Breast epithelium (tissue), 4 donors: Measurements from ENCODE around the gene FDX2. TPM values are rescaled to one million over a fixed set of nuclear protein-coding genes. Genes with fewer than 3 reads are reported as not detected.

Experiments
- DNase-seq, 2 donors: peaks; one replicate each; pipeline ENCODE4 v3.0.0-alpha.2; 2019; ENCODE audit warnings: low spot score in 2 of 2
- H3K27ac ChIP-seq, 2 donors: fragments of 200-600 bp; sonication (generic) in 1 of 2; one replicate each; pipeline ENCODE4 v1.5.1; 2016 to 2019; ENCODE audit warnings: mild to moderate bottlenecking in 1 of 2
- H3K27me3 ChIP-seq, 2 donors: fragments of 200-600 bp; sonication (generic) in 1 of 2; one replicate each; pipeline versions ENCODE4 v1.5.1 to v1.6.0; 2017 to 2019; ENCODE audit warnings: control low read depth in 1 of 2, mild to moderate bottlenecking in 1 of 2
- H3K36me3 ChIP-seq: fragments of 200-600 bp; one replicate; pipeline ENCODE4 v1.5.1; 2019
- H3K4me1 ChIP-seq, 2 donors: fragments of 200-600 bp; sonication (generic); one replicate each; pipeline ENCODE4 v1.5.1; 2016 to 2019; ENCODE audit warnings: control low read depth in 1 of 2
- H3K4me3 ChIP-seq, 3 donors: fragments of 200-600 bp; sonication (generic); 1 replicate in 2 of 3; 2 replicates in 1 of 3; pipeline ENCODE4 v1.5.1; 2016 to 2019; ENCODE audit warnings: mild to moderate bottlenecking in 3 of 3, moderate library complexity in 2 of 3
- H3K9me3 ChIP-seq, 2 donors: fragments of 200-600 bp; sonication (generic) in 1 of 2; one replicate each; pipeline ENCODE4 v1.5.1; 2016 to 2019; ENCODE audit warnings: control low read depth in 1 of 2
- POLR2A ChIP-seq: fragments of 450-650 bp; IDR thresholded peaks from one replicate; pipeline ENCODE4 v1.6.1; 2016; ENCODE audit warnings: antibody characterized with exemption, mild to moderate bottlenecking, moderate library complexity
- POLR2AphosphoS5 ChIP-seq, 3 donors: sonication (generic); formaldehyde crosslinking; IDR thresholded peaks; one replicate each; pipeline ENCODE4 v1.6.1; 2017; ENCODE audit warnings: antibody characterized with exemption in 3 of 3
- intact Hi-C: fragments of 100-400 bp; cut with DNase I; formaldehyde crosslinking; loops from one replicate; pipeline ENCODE4 v1.15.1; 2023; ENCODE audit warnings: low total_unique reads
- total RNA-seq, 3 donors: library from RNA; depleted of rRNA; stranded (reverse); fragments of >200 nt; gene quantifications; one replicate each; pipeline ENCODE4 v1.1.0, GENCODE V29; 2016
- TF ChIP-seq, protein P1 (sequence below), 3 donors: fragments of 450-650 bp; IDR thresholded peaks; one replicate each; pipeline ENCODE4 v1.5.1; 2016 to 2017; ENCODE audit warnings: antibody characterized with exemption in 3 of 3, mild to moderate bottlenecking in 3 of 3, moderate library complexity in 3 of 3

FDX2 gene
- total RNA-seq, 3 donors from 2014 or later, result 14.7 to 19.9 (median 15.7) TPM

DNA sequence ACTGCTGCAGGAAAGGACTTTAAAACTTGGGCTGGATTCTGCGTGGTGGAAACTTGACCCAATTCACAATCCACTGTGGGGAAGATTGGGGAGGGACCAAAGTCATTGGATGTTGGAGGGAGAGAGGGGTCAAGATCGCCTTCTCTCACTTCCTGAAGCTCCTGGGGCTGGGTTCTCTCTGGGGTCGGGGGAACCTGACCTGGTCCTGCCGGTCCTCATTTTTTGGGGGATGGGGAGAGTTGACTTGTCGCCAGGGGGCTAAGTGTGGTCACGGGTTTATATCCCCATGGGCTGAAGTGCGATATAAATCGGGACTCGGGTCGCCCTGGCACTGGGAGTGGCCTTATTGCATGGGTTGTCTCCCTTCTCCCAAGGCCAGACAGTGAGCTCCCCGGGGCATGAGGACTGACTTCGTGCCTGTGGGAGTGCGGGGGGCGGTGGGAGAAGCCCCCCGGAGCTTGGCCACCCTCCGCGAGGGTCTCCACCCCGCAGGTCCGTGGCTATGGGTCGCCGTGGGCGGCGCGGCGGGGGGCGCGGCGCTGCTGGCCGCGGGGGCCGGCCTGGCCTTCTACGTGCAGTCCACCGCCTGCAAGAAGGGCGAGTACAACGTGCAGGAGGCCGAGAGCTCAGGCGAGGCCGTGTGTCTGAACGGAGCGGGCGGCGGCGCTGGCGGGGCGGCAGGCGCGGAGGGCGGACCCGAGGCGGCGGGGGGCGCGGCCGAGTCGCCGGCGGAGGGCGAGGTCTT is 19.8 kb downstream of the FDX2 start:
- intact Hi-C loops, result no loop called here
- peaks cover 17 to 54% of the 10 kb centered on the region in 2 donors for H3K27me3 ChIP-seq
- no peak for DNase-seq
- no peaks in the 10 kb centered on the region for H3K9me3 ChIP-seq
- peaks cover 11 to 23% of the 10 kb centered on the region in 2 donors for H3K4me1 ChIP-seq
- TF ChIP-seq, protein P1, sequence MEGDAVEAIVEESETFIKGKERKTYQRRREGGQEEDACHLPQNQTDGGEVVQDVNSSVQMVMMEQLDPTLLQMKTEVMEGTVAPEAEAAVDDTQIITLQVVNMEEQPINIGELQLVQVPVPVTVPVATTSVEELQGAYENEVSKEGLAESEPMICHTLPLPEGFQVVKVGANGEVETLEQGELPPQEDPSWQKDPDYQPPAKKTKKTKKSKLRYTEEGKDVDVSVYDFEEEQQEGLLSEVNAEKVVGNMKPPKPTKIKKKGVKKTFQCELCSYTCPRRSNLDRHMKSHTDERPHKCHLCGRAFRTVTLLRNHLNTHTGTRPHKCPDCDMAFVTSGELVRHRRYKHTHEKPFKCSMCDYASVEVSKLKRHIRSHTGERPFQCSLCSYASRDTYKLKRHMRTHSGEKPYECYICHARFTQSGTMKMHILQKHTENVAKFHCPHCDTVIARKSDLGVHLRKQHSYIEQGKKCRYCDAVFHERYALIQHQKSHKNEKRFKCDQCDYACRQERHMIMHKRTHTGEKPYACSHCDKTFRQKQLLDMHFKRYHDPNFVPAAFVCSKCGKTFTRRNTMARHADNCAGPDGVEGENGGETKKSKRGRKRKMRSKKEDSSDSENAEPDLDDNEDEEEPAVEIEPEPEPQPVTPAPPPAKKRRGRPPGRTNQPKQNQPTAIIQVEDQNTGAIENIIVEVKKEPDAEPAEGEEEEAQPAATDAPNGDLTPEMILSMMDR (IDR thresholded peaks at IDR 0.05), result no peak
- TF ChIP-seq POLR2A (no peak), POLR2AphosphoS5 (IDR thresholded peaks at IDR 0.05) (no peak)
- H3K4me3 ChIP-seq, result peak overlapping the region in 2 of 3 donors; percentile 35 to 62
- H3K36me3 ChIP-seq, result no peaks in the 10 kb centered on the region
- no peak overlapping the region for H3K27ac ChIP-seq

GRCh38 chr19:10295305-10295846 is 20.4 kb downstream of the FDX2 start:
- no peak for DNase-seq
- Histone ChIP-seq H3K27ac (no peak overlapping the region), H3K9me3 (no peaks in the 10 kb centered on the region), H3K4me3 (peak overlapping the region in 2 of 3 donors; percentile 35 to 62), H3K27me3 (peaks cover 20 to 61% of the 10 kb centered on the region in 2 donors), H3K4me1 (peaks cover 15 to 23% of the 10 kb centered on the region in 2 donors), H3K36me3 (no peaks in the 10 kb centered on the region)
- intact Hi-C loops, result no loop called here
- TF ChIP-seq POLR2A (no peak), POLR2AphosphoS5 (IDR thresholded peaks at IDR 0.05) (no peak)
- TF ChIP-seq, protein P1 (IDR thresholded peaks at IDR 0.05), result no peak

DNA sequence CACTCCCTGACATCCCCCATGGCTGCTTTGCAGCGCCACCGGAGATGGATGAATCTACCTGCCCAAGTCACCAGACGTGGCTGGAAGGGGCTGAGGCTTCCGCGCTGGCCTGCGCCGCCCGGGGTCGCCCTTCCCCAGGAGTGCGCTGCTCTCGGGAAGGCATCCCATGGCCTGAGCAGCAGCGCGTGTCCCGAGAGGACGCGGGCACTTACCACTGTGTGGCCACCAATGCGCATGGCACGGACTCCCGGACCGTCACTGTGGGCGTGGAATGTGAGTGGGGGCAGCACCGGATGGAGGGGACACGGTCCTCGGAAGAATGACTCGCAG is 21.5 kb downstream of the FDX2 start:
- H3K27me3 ChIP-seq, result peaks cover 21 to 71% of the 10 kb centered on the region in 2 donors
- no peaks in the 10 kb centered on the region for H3K9me3 ChIP-seq
- no peak overlapping the region for H3K4me3 ChIP-seq
- H3K4me1 ChIP-seq, result peaks cover 23 to 30% of the 10 kb centered on the region in 2 donors
- H3K36me3 ChIP-seq, result no peaks in the 10 kb centered on the region
- TF ChIP-seq POLR2AphosphoS5 (IDR thresholded peaks at IDR 0.05) (no peak), POLR2A (no peak)
- TF ChIP-seq, protein P1 (IDR thresholded peaks at IDR 0.05), result no peak
- H3K27ac ChIP-seq, result no peak overlapping the region
- DNase-seq, result no peak
- intact Hi-C loops, result no loop called here

- H3K27me3 ChIP-seq, result peaks cover 24 to 77% of the 10 kb centered on the region in 2 donors
- H3K9me3 ChIP-seq, result no peaks in the 10 kb centered on the region
- H3K36me3 ChIP-seq, result no peaks in the 10 kb centered on the region
- H3K27ac ChIP-seq, result no peak overlapping the region
- peak overlapping the region in 2 of 3 donors; percentile 54 to 72 for H3K4me3 ChIP-seq
- intact Hi-C loops, result no loop called here
- no peak for TF ChIP-seq POLR2AphosphoS5 (IDR thresholded peaks at IDR 0.05)
- no peak for TF ChIP-seq POLR2A
- TF ChIP-seq, protein P1 (IDR thresholded peaks at IDR 0.05), result no peak
- no peak for DNase-seq
- H3K4me1 ChIP-seq, result peaks cover 27 to 33% of the 10 kb centered on the region in 2 donors
These were observed 22.0 kb downstream of the FDX2 start for GRCh38 chr19:10293637-10294367.
